ENCODE results near the gene TMEM266.

DNA sequence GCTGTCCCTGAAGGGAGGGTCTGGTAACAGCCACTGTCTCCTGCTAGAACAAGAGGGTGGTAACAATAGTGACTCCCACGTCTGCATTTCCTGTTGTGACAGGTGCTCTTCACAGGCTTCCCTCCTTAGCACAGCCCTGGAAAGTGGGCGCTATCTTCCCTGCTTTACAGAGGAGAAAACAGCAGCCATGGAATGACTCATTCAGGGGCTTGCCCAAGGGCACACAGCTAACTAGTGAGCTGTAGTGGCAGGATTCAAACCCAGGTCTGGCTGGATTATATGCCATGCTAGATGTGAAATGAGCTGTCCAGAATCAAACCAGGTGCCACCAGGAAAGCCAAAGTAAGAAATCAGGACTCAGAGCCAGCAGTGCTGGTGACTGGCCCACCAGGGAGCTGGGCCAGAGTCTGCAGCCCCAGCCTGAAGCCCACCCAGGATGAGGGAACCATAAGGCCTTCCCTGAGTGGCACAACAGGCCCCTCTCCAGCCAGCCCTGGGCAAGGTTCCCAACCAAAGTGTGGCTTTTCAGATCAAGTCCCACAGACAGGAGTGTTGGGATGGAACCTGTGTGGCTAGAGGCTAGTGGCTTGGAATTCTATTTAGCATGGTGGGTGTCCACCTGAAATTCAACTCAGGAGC, 149.1 kb downstream of the TMEM266 start:
- TF ChIP-seq, protein P1, sequence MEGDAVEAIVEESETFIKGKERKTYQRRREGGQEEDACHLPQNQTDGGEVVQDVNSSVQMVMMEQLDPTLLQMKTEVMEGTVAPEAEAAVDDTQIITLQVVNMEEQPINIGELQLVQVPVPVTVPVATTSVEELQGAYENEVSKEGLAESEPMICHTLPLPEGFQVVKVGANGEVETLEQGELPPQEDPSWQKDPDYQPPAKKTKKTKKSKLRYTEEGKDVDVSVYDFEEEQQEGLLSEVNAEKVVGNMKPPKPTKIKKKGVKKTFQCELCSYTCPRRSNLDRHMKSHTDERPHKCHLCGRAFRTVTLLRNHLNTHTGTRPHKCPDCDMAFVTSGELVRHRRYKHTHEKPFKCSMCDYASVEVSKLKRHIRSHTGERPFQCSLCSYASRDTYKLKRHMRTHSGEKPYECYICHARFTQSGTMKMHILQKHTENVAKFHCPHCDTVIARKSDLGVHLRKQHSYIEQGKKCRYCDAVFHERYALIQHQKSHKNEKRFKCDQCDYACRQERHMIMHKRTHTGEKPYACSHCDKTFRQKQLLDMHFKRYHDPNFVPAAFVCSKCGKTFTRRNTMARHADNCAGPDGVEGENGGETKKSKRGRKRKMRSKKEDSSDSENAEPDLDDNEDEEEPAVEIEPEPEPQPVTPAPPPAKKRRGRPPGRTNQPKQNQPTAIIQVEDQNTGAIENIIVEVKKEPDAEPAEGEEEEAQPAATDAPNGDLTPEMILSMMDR (conservative IDR thresholded peaks at IDR 0.05; ENCODE audit: low read depth, low read length): no peak
- no peak for TF ChIP-seq EZH2 (IDR thresholded peaks at IDR 0.05; ENCODE audit: low read length, unreplicated experiment)
- TF ChIP-seq EZH2phosphoT487 (IDR thresholded peaks at IDR 0.05; ENCODE audit: borderline replicate concordance, low read length): no peak
